GM18517 (cell line): ENCODE results near the gene MTMR6.
"Not testable (repeated sequence)": the region's sequence is repeated elsewhere in the genome, so short reads cannot be mapped to it uniquely, and the experiment has no call there.

Experiments used
- ATAC-seq: cut with Tn5 transposase; IDR thresholded peaks from one replicate; pipeline ENCODE4 v1.9.1; 2021; ENCODE audit warnings: mild to moderate bottlenecking, moderate library complexity; ENCODE audit not compliant: unreplicated experiment

Gene MTMR6

GRCh38 chr13:25286969-25287961, at the start of gene MTMR6:
MTMR6 (minus strand) TSS chr13:25287488; CDS start chr13:25287247, 241 bp downstream.
- ATAC-seq = peak; percentile 97

GRCh38 chr13:25335856-25336255, 48.6 kb upstream of the MTMR6 start:
- no peak for ATAC-seq

- ATAC-seq = no peak
These were observed 43.3 kb upstream of the MTMR6 start for GRCh38 chr13:25330541-25330940.

- ATAC-seq = no peak
These were observed 42.4 kb upstream of the MTMR6 start for GRCh38 chr13:25329706-25330105.

- no peak for ATAC-seq
These were observed 36.8 kb upstream of the MTMR6 start for GRCh38 chr13:25324100-25324499.

GRCh38 chr13:25319771-25320170, 32.5 kb upstream of the MTMR6 start:
- no peak for ATAC-seq

- ATAC-seq = not testable (repeated sequence)
These were observed 31.7 kb upstream of the MTMR6 start for GRCh38 chr13:25318946-25319345.

GRCh38 chr13:25310891-25311290, 23.6 kb upstream of the MTMR6 start:
- ATAC-seq = no peak

GRCh38 chr13:25306671-25307464, 19.6 kb upstream of the MTMR6 start:
- no peak for ATAC-seq

GRCh38 chr13:25302121-25302520, 14.8 kb upstream of the MTMR6 start:
- no peak for ATAC-seq

GRCh38 chr13:25301347-25302113, 14.2 kb upstream of the MTMR6 start, which contains the start of gene NUP58:
NUP58 (plus strand) TSS chr13:25301625; CDS start chr13:25301774, 149 bp downstream.
- ATAC-seq = peak; percentile 97

GRCh38 chr13:25300861-25301346, 13.6 kb upstream of the MTMR6 start:
- peak; percentile 34 for ATAC-seq

GRCh38 chr13:25295701-25296100, 8.4 kb upstream of the MTMR6 start:
- ATAC-seq = no peak

GRCh38 chr13:25295228-25295627, 7.9 kb upstream of the MTMR6 start:
- no peak for ATAC-seq

- no peak for ATAC-seq
These were observed 5.0 kb upstream of the MTMR6 start for GRCh38 chr13:25292301-25292700.

- no peak for ATAC-seq
These were observed 4.4 kb upstream of the MTMR6 start for GRCh38 chr13:25291691-25292090.

- no peak for ATAC-seq
These were observed 1.7 kb upstream of the MTMR6 start for GRCh38 chr13:25288966-25289365.

- ATAC-seq = peak; percentile 16
These were observed 850 bp downstream of the MTMR6 start for GRCh38 chr13:25286308-25286968.

- ATAC-seq = no peak
These were observed 5.4 kb downstream of the MTMR6 start for GRCh38 chr13:25281935-25282332.
